ENCODE data around the gene CFAP20DC. TPM values are rescaled to one million over a fixed set of nuclear protein-coding genes. Genes with fewer than 3 reads are reported as not detected.
"Not testable (repeated sequence)": the region's sequence is repeated elsewhere in the genome, so short reads cannot be mapped to it uniquely, and the experiment has no call there.

CFAP20DC gene
- total and polyA plus RNA-seq, 2 of the 8 experiments (the other 6 are each of a cell fraction or from before 2014, with no cell fraction given), result 2.2 to 2.8 TPM

- Histone ChIP-seq H3K36me3 (ENCODE audit: control insufficient read depth in 2 of 4, insufficient read depth in 4 of 4, low read length in 3 of 4) (no peaks in the 10 kb centered on the region), H2BK15ac (ENCODE audit: low read length) (no peak overlapping the region), H3K14ac (ENCODE audit: insufficient read length) (no peak overlapping the region), H3K4me1 (replicated peaks in 1 of 4; ENCODE audit: control insufficient read depth in 3 of 4, insufficient read depth in 4 of 4, low read length in 3 of 4) (peaks cover 0 to 5% (median 2%) of the 10 kb centered on the region in 4 experiments; a peak in 5 of 7 replicates), H3K9ac (replicated peaks in 1 of 4; ENCODE audit: extremely low read depth in 1 of 4, low read depth in 3 of 4, low read length in 3 of 4) (no peak overlapping the region), H3K79me1 (ENCODE audit: low read depth, low read length) (no peaks in the 10 kb centered on the region), H2BK20ac (ENCODE audit: low read length) (no peak overlapping the region), H2BK120ac (replicated peaks; ENCODE audit: low read depth, low read length) (no peak overlapping the region), H3K23ac (ENCODE audit: insufficient read length) (no peak overlapping the region), H3K4me2 (ENCODE audit: insufficient read depth in 1 of 2, low read depth in 2 of 2, low read length in 2 of 2) (no peak overlapping the region), H2BK5ac (ENCODE audit: low read depth, low read length) (no peak overlapping the region), H2BK12ac (ENCODE audit: low read depth, low read length) (no peak overlapping the region), H3K27ac (ENCODE audit: low read depth, low read length) (no peak overlapping the region), H2AK5ac (ENCODE audit: low read depth, low read length) (no peak overlapping the region), H3K9me3 (ENCODE audit: insufficient read depth in 2 of 2, low read depth in 1 of 2, low read length in 1 of 2) (peaks cover 2 to 8% of the 10 kb centered on the region in 2 experiments; a peak in 2 of 4 replicates), H3K4me3 (ENCODE audit: extremely low read depth in 1 of 4, insufficient read depth in 2 of 4, low read depth in 3 of 4, low read length in 4 of 4) (no peak overlapping the region), H4K91ac (replicated peaks; ENCODE audit: insufficient read length, low read length) (no peak overlapping the region), H3K27me3 (replicated peaks in 1 of 4; ENCODE audit: control insufficient read depth in 3 of 4, extremely low read depth in 1 of 4, insufficient read depth in 3 of 4, low read length in 3 of 4) (no peaks in the 10 kb centered on the region), H3K4ac (replicated peaks; ENCODE audit: insufficient read length, low read depth, low read length) (no peak overlapping the region), H3K18ac (ENCODE audit: extremely low read depth, low read length) (no peak overlapping the region), H4K5ac (ENCODE audit: insufficient read length, low read depth, low read length) (no peak overlapping the region), H3K23me2 (ENCODE audit: low read depth, low read length) (no peaks in the 10 kb centered on the region), H4K20me1 (replicated peaks in 1 of 2; ENCODE audit: control insufficient read depth in 1 of 2, insufficient read depth in 2 of 2, low read length in 2 of 2) (no peaks in the 10 kb centered on the region), H4K8ac (ENCODE audit: extremely low read depth, insufficient read depth, low read length) (no peak overlapping the region), H3K56ac (replicated peaks; ENCODE audit: insufficient read length, low read depth, low read length) (no peak overlapping the region), H3K79me2 (ENCODE audit: control insufficient read depth in 1 of 2, insufficient read depth in 2 of 2, low read length in 2 of 2) (no peaks in the 10 kb centered on the region), H2AFZ (ENCODE audit: low read length) (no peak overlapping the region)
- no peak for FAIRE-seq
- DNase-seq (ENCODE audit: low read depth in 1 of 2, low spot score in 2 of 2), result no peak
- ChIA-PET CTCF (ENCODE audit: partially characterized antibody) (interaction anchor here (1.1 kb wide), 1 partner anchor 265 kb away, joined by 4 read pairs; no protein-coding TSS in a partner anchor), POLR2A (ENCODE audit: partially characterized antibody) (no interaction called here)
- no peak for TF ChIP-seq SIN3A (conservative IDR thresholded peaks at IDR 0.05 in 1 of 2, IDR thresholded peaks at IDR 0.05 in 1 of 2; ENCODE audit: low read depth in 1 of 2, low read length in 2 of 2)
- WGBS, 2 experiments (ENCODE audit: extremely low coverage in 1 of 2, insufficient coverage in 1 of 2, insufficient read length in 1 of 2, insufficient replicate concordance in 2 of 2, low coverage in 1 of 2, low lambda C conversion rate in 2 of 2, missing lambda C conversion rate in 1 of 2), result 94% methylated on average over 4 of the region's 4 CpGs; no CpG with 5 or more reads in 1 of the 2 experiments
Observed at GRCh38 chr3:58897646-58898045, 152.2 kb downstream of the CFAP20DC start.

- DNase-seq (ENCODE audit: low read depth in 1 of 2, low spot score in 2 of 2); H2BK12ac ChIP-seq (ENCODE audit: low read depth, low read length); H3K4ac ChIP-seq (replicated peaks; ENCODE audit: insufficient read length, low read depth, low read length); H3K23ac ChIP-seq (ENCODE audit: insufficient read length); FAIRE-seq; H3K79me2 ChIP-seq (ENCODE audit: control insufficient read depth in 1 of 2, insufficient read depth in 2 of 2, low read length in 2 of 2); H3K36me3 ChIP-seq (ENCODE audit: control insufficient read depth in 2 of 4, insufficient read depth in 4 of 4, low read length in 3 of 4); H3K4me1 ChIP-seq (replicated peaks in 1 of 4; ENCODE audit: control insufficient read depth in 3 of 4, insufficient read depth in 4 of 4, low read length in 3 of 4); H3K18ac ChIP-seq (ENCODE audit: extremely low read depth, low read length); POLR2A ChIA-PET (ENCODE audit: partially characterized antibody); H3K79me1 ChIP-seq (ENCODE audit: low read depth, low read length); H3K9me3 ChIP-seq (ENCODE audit: insufficient read depth in 2 of 2, low read depth in 1 of 2, low read length in 1 of 2); H3K27ac ChIP-seq (ENCODE audit: low read depth, low read length); H4K91ac ChIP-seq (replicated peaks; ENCODE audit: insufficient read length, low read length); H3K23me2 ChIP-seq (ENCODE audit: low read depth, low read length); H4K20me1 ChIP-seq (replicated peaks in 1 of 2; ENCODE audit: control insufficient read depth in 1 of 2, insufficient read depth in 2 of 2, low read length in 2 of 2); H3K27me3 ChIP-seq (replicated peaks in 1 of 4; ENCODE audit: control insufficient read depth in 3 of 4, extremely low read depth in 1 of 4, insufficient read depth in 3 of 4, low read length in 3 of 4); H4K5ac ChIP-seq (ENCODE audit: insufficient read length, low read depth, low read length); H2BK5ac ChIP-seq (ENCODE audit: low read depth, low read length); H3K4me3 ChIP-seq (ENCODE audit: extremely low read depth in 1 of 4, insufficient read depth in 2 of 4, low read depth in 3 of 4, low read length in 4 of 4); H4K8ac ChIP-seq (ENCODE audit: extremely low read depth, insufficient read depth, low read length); H2BK15ac ChIP-seq (ENCODE audit: low read length); H3K4me2 ChIP-seq (ENCODE audit: insufficient read depth in 1 of 2, low read depth in 2 of 2, low read length in 2 of 2); H3K56ac ChIP-seq (replicated peaks; ENCODE audit: insufficient read length, low read depth, low read length); H3K9ac ChIP-seq (replicated peaks in 1 of 4; ENCODE audit: extremely low read depth in 1 of 4, low read depth in 3 of 4, low read length in 3 of 4); H2BK20ac ChIP-seq (ENCODE audit: low read length); H3K14ac ChIP-seq (ENCODE audit: insufficient read length); H2AK5ac ChIP-seq (ENCODE audit: low read depth, low read length); H2AFZ ChIP-seq (ENCODE audit: low read length); H2BK120ac ChIP-seq (replicated peaks; ENCODE audit: low read depth, low read length): not testable (repeated sequence)
- CTCF ChIA-PET (ENCODE audit: partially characterized antibody), result interaction anchor here (0.7 kb wide), 1 partner anchor 255 kb away, joined by 3 read pairs; no protein-coding TSS in a partner anchor
- WGBS, 2 experiments (ENCODE audit: extremely low coverage in 1 of 2, insufficient coverage in 1 of 2, insufficient read length in 1 of 2, insufficient replicate concordance in 2 of 2, low coverage in 1 of 2, low lambda C conversion rate in 2 of 2, missing lambda C conversion rate in 1 of 2), result 83% methylated on average over 5 of the region's 5 CpGs; no CpG with 5 or more reads in 1 of the 2 experiments
Observed at GRCh38 chr3:58895678-58896077, 154.1 kb downstream of the CFAP20DC start.

All from H1 (cell line).